WTC11 (cell line): Measurements from ENCODE around the gene UMAD1. TPM values are rescaled to one million over a fixed set of nuclear protein-coding genes. Genes with fewer than 3 reads are reported as not detected.

ENCODE experiments used
- ATAC-seq: fragments of 200-7000 bp; cut with Tn5 transposase; 2 replicates; pipeline ENCODE4 v1.10.0; 2021; ENCODE audit warnings: mild to moderate bottlenecking, moderate library complexity
- CTCF ChIA-PET: fragments of 300-600 bp; sonication (Branson Sonifier 250); formaldehyde crosslinking; loops from one replicate; lab custom pipeline; 2021; ENCODE audit warnings: antibody characterized with exemption; lab: Charles Lee
- POLR2A ChIA-PET: fragments of 350-600 bp; sonication (Branson Sonifier 250); formaldehyde crosslinking; loops from one replicate; lab custom pipeline; 2021; ENCODE audit warnings: antibody characterized with exemption; lab: Charles Lee
- DNase-seq: peaks from one replicate; pipeline ENCODE4 v3.0.0; 2021; ENCODE audit warnings: low spot score
- H3K27ac Mint-ChIP-seq: 2 replicates; pipeline ENCODE4 v1.8.0; 2021; ENCODE audit warnings: mixed read lengths
- H3K27me3 Mint-ChIP-seq: 2 replicates; pipeline ENCODE4 v1.8.0; 2021; ENCODE audit warnings: low read depth, mild to moderate bottlenecking, moderate library complexity, mixed read lengths
- H3K36me3 Mint-ChIP-seq: 2 replicates; pipeline ENCODE4 v1.8.0; 2021; ENCODE audit warnings: mixed read lengths
- H3K4me1 Mint-ChIP-seq: 2 replicates; pipeline ENCODE4 v1.8.0; 2022; ENCODE audit warnings: mixed read lengths
- H3K4me3 Mint-ChIP-seq: 2 replicates; pipeline ENCODE4 v1.8.0; 2021; ENCODE audit warnings: mild to moderate bottlenecking, moderate library complexity, mixed read lengths
- H3K9me3 Mint-ChIP-seq: 2 replicates; pipeline ENCODE4 v1.8.0; 2021; ENCODE audit warnings: mixed read lengths
- ATF6 ChIP-seq: sonication (generic); formaldehyde crosslinking; IDR thresholded peaks from 2 replicates; pipeline ENCODE4 v1.8.1; 2023; ENCODE audit warnings: mild to moderate bottlenecking, missing genetic modification reagents
- CREM ChIP-seq: sonication (generic); formaldehyde crosslinking; IDR thresholded peaks from 2 replicates; pipeline ENCODE4 v1.8.1; 2022; ENCODE audit warnings: mild to moderate bottlenecking, missing genetic modification reagents, moderate library complexity
- CTCF ChIP-seq: fragments of 200-600 bp; IDR thresholded peaks from 2 replicates; pipeline ENCODE4 v1.8.0; 2022; ENCODE audit warnings: antibody characterized with exemption
- E2F1 ChIP-seq: sonication (generic); formaldehyde crosslinking; IDR thresholded peaks from 2 replicates; pipeline ENCODE4 v1.8.0; 2022; ENCODE audit warnings: mild to moderate bottlenecking, missing genetic modification reagents
- EMX1 ChIP-seq: fragments of 250-450 bp; sonication (Bioruptor Pico); IDR thresholded peaks from 2 replicates; pipeline ENCODE4 v1.8.0; 2021; ENCODE audit warnings: mild to moderate bottlenecking
- FOXK1 ChIP-seq: sonication (generic); formaldehyde crosslinking; IDR thresholded peaks from 2 replicates; pipeline ENCODE4 v1.8.0; 2022; ENCODE audit warnings: mild to moderate bottlenecking, moderate library complexity, missing genetic modification reagents
- GABPB1 ChIP-seq: sonication (generic); formaldehyde crosslinking; IDR thresholded peaks from 2 replicates; pipeline ENCODE4 v1.8.1; 2023; ENCODE audit warnings: mild to moderate bottlenecking, missing genetic modification reagents
- HMGA2 ChIP-seq: fragments of 250-450 bp; sonication (Bioruptor Pico); IDR thresholded peaks from 2 replicates; pipeline ENCODE4 v1.4.0; 2021; ENCODE audit warnings: mild to moderate bottlenecking, moderate library complexity
- HMGXB4 ChIP-seq: sonication (generic); formaldehyde crosslinking; IDR thresholded peaks from 2 replicates; pipeline ENCODE4 v1.8.1; 2023; ENCODE audit warnings: mild to moderate bottlenecking, moderate library complexity, missing genetic modification reagents
- JUN ChIP-seq: sonication (generic); formaldehyde crosslinking; IDR thresholded peaks from 2 replicates; pipeline ENCODE4 v1.8.0; 2023; ENCODE audit warnings: mild to moderate bottlenecking, missing genetic modification reagents
- NFATC4 ChIP-seq: fragments of 250-450 bp; sonication (Bioruptor Pico); IDR thresholded peaks from 2 replicates; pipeline ENCODE4 v1.9.0; 2021; ENCODE audit warnings: mild to moderate bottlenecking
- RORB ChIP-seq: fragments of 250-450 bp; sonication (Bioruptor Pico); IDR thresholded peaks from 2 replicates; pipeline ENCODE4 v1.9.0; 2021; ENCODE audit warnings: mild to moderate bottlenecking
- SMAD3 ChIP-seq: sonication (generic); formaldehyde crosslinking; IDR thresholded peaks from 2 replicates; pipeline ENCODE4 v1.8.0; 2022; ENCODE audit warnings: missing genetic modification reagents, mild to moderate bottlenecking, borderline replicate concordance
- SMAD4 ChIP-seq: sonication (generic); formaldehyde crosslinking; IDR thresholded peaks from 2 replicates; pipeline ENCODE4 v1.8.0; 2022; ENCODE audit warnings: mild to moderate bottlenecking, missing genetic modification reagents
- SOX15 ChIP-seq: fragments of 250-450 bp; sonication (Bioruptor Pico); IDR thresholded peaks from 2 replicates; pipeline ENCODE4 v1.9.0; 2021; ENCODE audit warnings: mild to moderate bottlenecking
- TP53 ChIP-seq: sonication (generic); formaldehyde crosslinking; IDR thresholded peaks from 2 replicates; pipeline ENCODE4 v1.8.1; 2023; ENCODE audit warnings: mild to moderate bottlenecking, missing genetic modification reagents
- USF1 ChIP-seq: sonication (generic); formaldehyde crosslinking; IDR thresholded peaks from 2 replicates; pipeline ENCODE4 v1.8.0; 2022; ENCODE audit warnings: mild to moderate bottlenecking, missing genetic modification reagents
- ZNF263 ChIP-seq: sonication (generic); formaldehyde crosslinking; IDR thresholded peaks from 2 replicates; pipeline ENCODE4 v1.8.1; 2022; ENCODE audit warnings: low read depth, mild to moderate bottlenecking, moderate library complexity, missing genetic modification reagents
- ZNF396 ChIP-seq: fragments of 250-450 bp; sonication (Bioruptor Pico); IDR thresholded peaks from 2 replicates; pipeline ENCODE4 v1.8.0; 2021; ENCODE audit warnings: mild to moderate bottlenecking, moderate library complexity, borderline replicate concordance
- total RNA-seq: library from RNA; stranded (reverse); gene quantifications from 3 replicates; pipeline ENCODE4 v1.2.3, GENCODE V29; 2021
- TF ChIP-seq, protein P1 (sequence below): sonication (generic); formaldehyde crosslinking; IDR thresholded peaks from 2 replicates; pipeline ENCODE4 v1.8.0; 2023; ENCODE audit warnings: missing genetic modification reagents, mild to moderate bottlenecking, borderline replicate concordance

UMAD1 gene
- total RNA-seq, 1 experiment from 2014 or later = 13.0 TPM

GRCh38 chr7:7769710-7770627 lies 129.4 kb downstream of the UMAD1 start:
- ChIA-PET POLR2A (no interaction called here), CTCF (interaction anchor here (1.5 kb wide), 1 partner anchor 80 kb away, joined by 3 read pairs; no protein-coding TSS in a partner anchor)
- H3K4me3 Mint-ChIP-seq = no peak overlapping the region
- no peaks in the 10 kb centered on the region for H3K27me3 Mint-ChIP-seq
- peaks cover 30% of the 10 kb centered on the region for H3K4me1 Mint-ChIP-seq
- H3K27ac Mint-ChIP-seq = no peak overlapping the region
- H3K36me3 Mint-ChIP-seq = no peaks in the 10 kb centered on the region
- no peaks in the 10 kb centered on the region for H3K9me3 Mint-ChIP-seq
- TF ChIP-seq ZNF263 (no peak), GABPB1 (CRISPR knock-in tag) (no peak), ZNF396 (no peak), SMAD4 (CRISPR knock-in tag) (no peak), TP53 (no peak), E2F1 (CRISPR knock-in tag) (no peak), HMGA2 (CRISPR knock-in tag) (no peak), JUN (no peak), CREM (CRISPR knock-in tag) (no peak), ATF6 (CRISPR knock-in tag) (no peak), SMAD3 (CRISPR knock-in tag) (no peak), CTCF (no peak), SOX15 (CRISPR knock-in tag) (no peak), USF1 (CRISPR knock-in tag) (no peak), EMX1 (no peak), RORB (no peak), FOXK1 (CRISPR knock-in tag) (no peak), HMGXB4 (CRISPR knock-in tag) (no peak), NFATC4 (CRISPR knock-in tag) (no peak)
- TF ChIP-seq, protein P1, sequence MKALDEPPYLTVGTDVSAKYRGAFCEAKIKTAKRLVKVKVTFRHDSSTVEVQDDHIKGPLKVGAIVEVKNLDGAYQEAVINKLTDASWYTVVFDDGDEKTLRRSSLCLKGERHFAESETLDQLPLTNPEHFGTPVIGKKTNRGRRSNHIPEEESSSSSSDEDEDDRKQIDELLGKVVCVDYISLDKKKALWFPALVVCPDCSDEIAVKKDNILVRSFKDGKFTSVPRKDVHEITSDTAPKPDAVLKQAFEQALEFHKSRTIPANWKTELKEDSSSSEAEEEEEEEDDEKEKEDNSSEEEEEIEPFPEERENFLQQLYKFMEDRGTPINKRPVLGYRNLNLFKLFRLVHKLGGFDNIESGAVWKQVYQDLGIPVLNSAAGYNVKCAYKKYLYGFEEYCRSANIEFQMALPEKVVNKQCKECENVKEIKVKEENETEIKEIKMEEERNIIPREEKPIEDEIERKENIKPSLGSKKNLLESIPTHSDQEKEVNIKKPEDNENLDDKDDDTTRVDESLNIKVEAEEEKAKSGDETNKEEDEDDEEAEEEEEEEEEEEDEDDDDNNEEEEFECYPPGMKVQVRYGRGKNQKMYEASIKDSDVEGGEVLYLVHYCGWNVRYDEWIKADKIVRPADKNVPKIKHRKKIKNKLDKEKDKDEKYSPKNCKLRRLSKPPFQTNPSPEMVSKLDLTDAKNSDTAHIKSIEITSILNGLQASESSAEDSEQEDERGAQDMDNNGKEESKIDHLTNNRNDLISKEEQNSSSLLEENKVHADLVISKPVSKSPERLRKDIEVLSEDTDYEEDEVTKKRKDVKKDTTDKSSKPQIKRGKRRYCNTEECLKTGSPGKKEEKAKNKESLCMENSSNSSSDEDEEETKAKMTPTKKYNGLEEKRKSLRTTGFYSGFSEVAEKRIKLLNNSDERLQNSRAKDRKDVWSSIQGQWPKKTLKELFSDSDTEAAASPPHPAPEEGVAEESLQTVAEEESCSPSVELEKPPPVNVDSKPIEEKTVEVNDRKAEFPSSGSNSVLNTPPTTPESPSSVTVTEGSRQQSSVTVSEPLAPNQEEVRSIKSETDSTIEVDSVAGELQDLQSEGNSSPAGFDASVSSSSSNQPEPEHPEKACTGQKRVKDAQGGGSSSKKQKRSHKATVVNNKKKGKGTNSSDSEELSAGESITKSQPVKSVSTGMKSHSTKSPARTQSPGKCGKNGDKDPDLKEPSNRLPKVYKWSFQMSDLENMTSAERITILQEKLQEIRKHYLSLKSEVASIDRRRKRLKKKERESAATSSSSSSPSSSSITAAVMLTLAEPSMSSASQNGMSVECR (CRISPR knock-in tag) = no peak
- DNase-seq = no peak
- no peak for ATAC-seq
